ENCODE results near the gene CPED1.

Gene CPED1

GRCh38 chr7:120991161-120991560, 2.6 kb downstream of the CPED1 start:
- H2BK120ac ChIP-seq (ENCODE audit: low read depth, low read length), result no peak overlapping the region
- H3K4me2 ChIP-seq (ENCODE audit: low read length, poor library complexity, severe bottlenecking), result no peak overlapping the region
- no peaks in the 10 kb centered on the region for H3K36me3 ChIP-seq (ENCODE audit: control insufficient read depth in 1 of 2, insufficient read depth in 2 of 2, low read depth in 1 of 2, low read length in 2 of 2)
- peaks cover 1% of the 10 kb centered on the region for H3K79me1 ChIP-seq (replicated peaks; ENCODE audit: low read length, poor library complexity, severe bottlenecking)
- no peak for DNase-seq
- WGBS, result no CpG with 5 or more reads among the region's 1 CpG
- no peak overlapping the region for H2BK12ac ChIP-seq (ENCODE audit: low read length in 2 of 2)
- H3K14ac ChIP-seq (ENCODE audit: low read length in 2 of 2), result no peak overlapping the region
- H2AFZ ChIP-seq (ENCODE audit: low read depth, low read length), result no peak overlapping the region
- no peak overlapping the region for H3K18ac ChIP-seq (ENCODE audit: low read depth in 1 of 2, low read length in 2 of 2)
- no peak overlapping the region for H2AK5ac ChIP-seq (ENCODE audit: low read length, severe bottlenecking)
- no peaks in the 10 kb centered on the region for H3K9me3 ChIP-seq (ENCODE audit: control insufficient read depth, low read length)
- no peak overlapping the region for H2BK5ac ChIP-seq (ENCODE audit: low read depth, low read length, poor library complexity, severe bottlenecking)
- H2BK15ac ChIP-seq (ENCODE audit: low read depth, poor library complexity, severe bottlenecking), result no peak overlapping the region
- H4K8ac ChIP-seq (ENCODE audit: low read length), result no peak overlapping the region
- H3K4ac ChIP-seq (ENCODE audit: low read depth in 1 of 2, low read length in 2 of 2), result no peak overlapping the region
- H3K4me3 ChIP-seq (ENCODE audit: insufficient read depth in 1 of 2, low read depth in 1 of 2, low read length in 2 of 2), result peak overlapping the region in 1 of 2 experiments; percentile 85
- H3K23ac ChIP-seq (ENCODE audit: low read length in 2 of 2), result no peak overlapping the region
- H4K91ac ChIP-seq (ENCODE audit: low read length), result no peak overlapping the region
- no peaks in the 10 kb centered on the region for H3K27me3 ChIP-seq (ENCODE audit: control insufficient read depth in 1 of 2, insufficient read depth in 1 of 2, low read length in 2 of 2)
- peaks cover 6% of the 10 kb centered on the region for H3K4me1 ChIP-seq (ENCODE audit: control insufficient read depth, insufficient read depth, low read depth, low read length)
- peak overlapping the region; percentile 94 for H3K9ac ChIP-seq (ENCODE audit: low read length)
- peak overlapping the region; percentile 34 for H3K27ac ChIP-seq (ENCODE audit: low read length, poor library complexity, severe bottlenecking)

- Histone ChIP-seq H3K14ac (ENCODE audit: low read length in 2 of 2) (no peak overlapping the region), H3K27ac (ENCODE audit: low read length, poor library complexity, severe bottlenecking) (peak overlapping the region; percentile 34), H3K9me3 (ENCODE audit: control insufficient read depth, low read length) (no peaks in the 10 kb centered on the region), H2BK120ac (ENCODE audit: low read depth, low read length) (no peak overlapping the region), H3K23ac (ENCODE audit: low read length in 2 of 2) (no peak overlapping the region), H3K4me1 (ENCODE audit: control insufficient read depth, insufficient read depth, low read depth, low read length) (peaks cover 6% of the 10 kb centered on the region), H2BK12ac (ENCODE audit: low read length in 2 of 2) (no peak overlapping the region), H3K27me3 (ENCODE audit: control insufficient read depth in 1 of 2, insufficient read depth in 1 of 2, low read length in 2 of 2) (no peaks in the 10 kb centered on the region), H3K4me3 (ENCODE audit: insufficient read depth in 1 of 2, low read depth in 1 of 2, low read length in 2 of 2) (peak overlapping the region in 1 of 2 experiments; percentile 85), H3K79me1 (replicated peaks; ENCODE audit: low read length, poor library complexity, severe bottlenecking) (peaks cover 1% of the 10 kb centered on the region), H3K4ac (ENCODE audit: low read depth in 1 of 2, low read length in 2 of 2) (no peak overlapping the region), H3K4me2 (ENCODE audit: low read length, poor library complexity, severe bottlenecking) (no peak overlapping the region), H3K36me3 (ENCODE audit: control insufficient read depth in 1 of 2, insufficient read depth in 2 of 2, low read depth in 1 of 2, low read length in 2 of 2) (no peaks in the 10 kb centered on the region), H2AFZ (ENCODE audit: low read depth, low read length) (no peak overlapping the region), H3K9ac (ENCODE audit: low read length) (peak overlapping the region; percentile 94), H3K18ac (ENCODE audit: low read depth in 1 of 2, low read length in 2 of 2) (no peak overlapping the region), H2BK15ac (ENCODE audit: low read depth, poor library complexity, severe bottlenecking) (no peak overlapping the region), H4K8ac (ENCODE audit: low read length) (no peak overlapping the region), H2BK5ac (ENCODE audit: low read depth, low read length, poor library complexity, severe bottlenecking) (no peak overlapping the region), H4K91ac (ENCODE audit: low read length) (no peak overlapping the region), H2AK5ac (ENCODE audit: low read length, severe bottlenecking) (no peak overlapping the region)
- DNase-seq, result peak; percentile 75
- no CpG with 5 or more reads among the region's 2 CpGs for WGBS
Measured at GRCh38 chr7:120991581-120991980, 3.1 kb downstream of the CPED1 start.

- no peaks in the 10 kb centered on the region for H3K27me3 ChIP-seq (ENCODE audit: control insufficient read depth in 1 of 2, insufficient read depth in 1 of 2, low read length in 2 of 2)
- H3K4me1 ChIP-seq (ENCODE audit: control insufficient read depth, insufficient read depth, low read depth, low read length), result peaks cover 6% of the 10 kb centered on the region
- H3K4ac ChIP-seq (ENCODE audit: low read depth in 1 of 2, low read length in 2 of 2), result no peak overlapping the region
- no peak overlapping the region for H3K23ac ChIP-seq (ENCODE audit: low read length in 2 of 2)
- H4K91ac ChIP-seq (ENCODE audit: low read length), result no peak overlapping the region
- H2BK15ac ChIP-seq (ENCODE audit: low read depth, poor library complexity, severe bottlenecking), result no peak overlapping the region
- H2AK5ac ChIP-seq (ENCODE audit: low read length, severe bottlenecking), result no peak overlapping the region
- no peak overlapping the region for H2BK120ac ChIP-seq (ENCODE audit: low read depth, low read length)
- no peak overlapping the region for H2BK12ac ChIP-seq (ENCODE audit: low read length in 2 of 2)
- H3K36me3 ChIP-seq (ENCODE audit: control insufficient read depth in 1 of 2, insufficient read depth in 2 of 2, low read depth in 1 of 2, low read length in 2 of 2), result no peaks in the 10 kb centered on the region
- no peak for DNase-seq
- no peak overlapping the region for H2AFZ ChIP-seq (ENCODE audit: low read depth, low read length)
- H2BK5ac ChIP-seq (ENCODE audit: low read depth, low read length, poor library complexity, severe bottlenecking), result no peak overlapping the region
- H3K9me3 ChIP-seq (ENCODE audit: control insufficient read depth, low read length), result no peaks in the 10 kb centered on the region
- H3K4me3 ChIP-seq (ENCODE audit: insufficient read depth in 1 of 2, low read depth in 1 of 2, low read length in 2 of 2), result peak overlapping the region in 1 of 2 experiments; percentile 85
- peaks cover 1% of the 10 kb centered on the region for H3K79me1 ChIP-seq (replicated peaks; ENCODE audit: low read length, poor library complexity, severe bottlenecking)
- peak overlapping the region; percentile 94 for H3K9ac ChIP-seq (ENCODE audit: low read length)
- H3K27ac ChIP-seq (ENCODE audit: low read length, poor library complexity, severe bottlenecking), result no peak overlapping the region
- H3K4me2 ChIP-seq (ENCODE audit: low read length, poor library complexity, severe bottlenecking), result no peak overlapping the region
- H3K14ac ChIP-seq (ENCODE audit: low read length in 2 of 2), result no peak overlapping the region
- no peak overlapping the region for H3K18ac ChIP-seq (ENCODE audit: low read depth in 1 of 2, low read length in 2 of 2)
- no peak overlapping the region for H4K8ac ChIP-seq (ENCODE audit: low read length)
Measured at GRCh38 chr7:120992272-120992964, 3.9 kb downstream of the CPED1 start.

GRCh38 chr7:120992965-120993494, 4.5 kb downstream of the CPED1 start:
- Histone ChIP-seq H3K14ac (ENCODE audit: low read length in 2 of 2) (no peak overlapping the region), H3K9me3 (ENCODE audit: control insufficient read depth, low read length) (no peaks in the 10 kb centered on the region), H3K9ac (ENCODE audit: low read length) (peak overlapping the region; percentile 94), H3K18ac (ENCODE audit: low read depth in 1 of 2, low read length in 2 of 2) (no peak overlapping the region), H4K8ac (ENCODE audit: low read length) (no peak overlapping the region), H4K91ac (ENCODE audit: low read length) (no peak overlapping the region), H3K27ac (ENCODE audit: low read length, poor library complexity, severe bottlenecking) (no peak overlapping the region), H2BK5ac (ENCODE audit: low read depth, low read length, poor library complexity, severe bottlenecking) (no peak overlapping the region), H2BK12ac (ENCODE audit: low read length in 2 of 2) (no peak overlapping the region), H3K4ac (ENCODE audit: low read depth in 1 of 2, low read length in 2 of 2) (no peak overlapping the region), H3K79me1 (replicated peaks; ENCODE audit: low read length, poor library complexity, severe bottlenecking) (peaks cover 1% of the 10 kb centered on the region), H3K27me3 (ENCODE audit: control insufficient read depth in 1 of 2, insufficient read depth in 1 of 2, low read length in 2 of 2) (no peaks in the 10 kb centered on the region), H3K4me2 (ENCODE audit: low read length, poor library complexity, severe bottlenecking) (no peak overlapping the region), H2BK15ac (ENCODE audit: low read depth, poor library complexity, severe bottlenecking) (no peak overlapping the region), H3K23ac (ENCODE audit: low read length in 2 of 2) (no peak overlapping the region), H3K4me3 (ENCODE audit: insufficient read depth in 1 of 2, low read depth in 1 of 2, low read length in 2 of 2) (peak overlapping the region in 1 of 2 experiments; percentile 85), H3K4me1 (ENCODE audit: control insufficient read depth, insufficient read depth, low read depth, low read length) (peaks cover 4% of the 10 kb centered on the region), H2AK5ac (ENCODE audit: low read length, severe bottlenecking) (no peak overlapping the region), H2BK120ac (ENCODE audit: low read depth, low read length) (no peak overlapping the region), H3K36me3 (ENCODE audit: control insufficient read depth in 1 of 2, insufficient read depth in 2 of 2, low read depth in 1 of 2, low read length in 2 of 2) (no peaks in the 10 kb centered on the region), H2AFZ (ENCODE audit: low read depth, low read length) (no peak overlapping the region)
- no peak for DNase-seq

Data from mesenchymal stem cell (in vitro differentiated cells and primary cell).